GM12891 (cell line): Measurements from ENCODE around the gene POLE3.

Source experiments
- PAX5 ChIP-seq: IDR thresholded peaks from 2 replicates; pipeline ENCODE4 v1.6.1; 2011; ENCODE audit warnings: low read length, moderate library complexity, mild to moderate bottlenecking; ENCODE audit not compliant: insufficient read depth, severe bottlenecking
- POLR2A ChIP-seq: IDR thresholded peaks from 2 replicates; pipeline ENCODE4 v1.6.1; 2011; ENCODE audit warnings: low read depth, low read length, control low read depth
- POLR2AphosphoS5 ChIP-seq: IDR thresholded peaks from 2 replicates; pipeline ENCODE4 v1.6.1; 2011; ENCODE audit warnings: low read depth, low read length, control low read depth
- TAF1 ChIP-seq: IDR thresholded peaks from 2 replicates; pipeline ENCODE4 v1.6.1; 2011; ENCODE audit warnings: low read depth, low read length, control low read depth

GRCh38 chr9:113373676-113374392, 36.6 kb downstream of the POLE3 start:
- TF ChIP-seq POLR2A (no peak), TAF1 (no peak), POLR2AphosphoS5 (no peak), PAX5 (no peak)
